ENCODE measurements around the gene C1QL4. TPM values are rescaled to one million over a fixed set of nuclear protein-coding genes. Genes with fewer than 3 reads are reported as not detected.

Gene C1QL4
- total RNA-seq, 1 experiment from 2014 or later = not detected

- Mint-ChIP-seq H3K36me3 (ENCODE audit: insufficient read depth, unreplicated experiment) (peaks cover 24% of the 10 kb centered on the region), H3K9me3 (ENCODE audit: low read depth, unreplicated experiment) (no peaks in the 10 kb centered on the region), H3K4me1 (ENCODE audit: low read depth, unreplicated experiment) (no peaks in the 10 kb centered on the region), H3K4me3 (ENCODE audit: low read depth, unreplicated experiment) (peak overlapping the region; percentile 80), H3K27ac (ENCODE audit: unreplicated experiment) (peak overlapping the region; percentile 68), H3K27me3 (ENCODE audit: unreplicated experiment) (no peaks in the 10 kb centered on the region)
- CTCF ChIA-PET = interaction anchor here (0.7 to 1.8 kb wide), 6 partner anchors 9 to 213 kb away, joined by 3 to 8 read pairs (median 4); no protein-coding TSS in a partner anchor
- peak; percentile 91 for DNase-seq
- TSS peak; percentile 92 for BruUV-seq (replicated peaks)
- intact Hi-C loops (cut with micrococcal nuclease; ENCODE audit: unreplicated experiment) = no loop called here
- TF ChIP-seq CTCF (IDR thresholded peaks at IDR 0.05; ENCODE audit: unreplicated experiment) = peak; percentile 2
These were observed 29.8 kb upstream of the C1QL4 start for GRCh38 chr12:49366652-49367380.

GRCh38 chr12:49366096-49366651 lies 29.2 kb upstream of the C1QL4 start:
- CTCF ChIA-PET = interaction anchor here (1.1 to 1.8 kb wide), 4 partner anchors 8 to 214 kb away, joined by 3 to 8 read pairs (median 6); no protein-coding TSS in a partner anchor
- Mint-ChIP-seq H3K4me1 (ENCODE audit: low read depth, unreplicated experiment) (no peaks in the 10 kb centered on the region), H3K9me3 (ENCODE audit: low read depth, unreplicated experiment) (no peaks in the 10 kb centered on the region), H3K27me3 (ENCODE audit: unreplicated experiment) (no peaks in the 10 kb centered on the region), H3K4me3 (ENCODE audit: low read depth, unreplicated experiment) (peak overlapping the region; percentile 80), H3K27ac (ENCODE audit: unreplicated experiment) (peak overlapping the region; percentile 68), H3K36me3 (ENCODE audit: insufficient read depth, unreplicated experiment) (peaks cover 24% of the 10 kb centered on the region)
- intact Hi-C loops (cut with micrococcal nuclease; ENCODE audit: unreplicated experiment) = no loop called here
- no TSS peak for BruUV-seq (replicated peaks)
- DNase-seq = no peak
- TF ChIP-seq CTCF (IDR thresholded peaks at IDR 0.05; ENCODE audit: unreplicated experiment) = no peak

GRCh38 chr12:49365542-49365941 lies 28.6 kb upstream of the C1QL4 start:
- TF ChIP-seq CTCF (IDR thresholded peaks at IDR 0.05; ENCODE audit: unreplicated experiment) = no peak
- no peaks in the 10 kb centered on the region for H3K27me3 Mint-ChIP-seq (ENCODE audit: unreplicated experiment)

GRCh38 chr12:49364989-49365388 lies 28.0 kb upstream of the C1QL4 start:
- Mint-ChIP-seq H3K9me3 (ENCODE audit: low read depth, unreplicated experiment) (no peaks in the 10 kb centered on the region), H3K27me3 (ENCODE audit: unreplicated experiment) (no peaks in the 10 kb centered on the region)

More at GRCh38 chr12:49365542-49365941, 28.6 kb upstream of the C1QL4 start:
- intact Hi-C loops (cut with micrococcal nuclease; ENCODE audit: unreplicated experiment) = no loop called here
- no peak overlapping the region for H3K27ac Mint-ChIP-seq (ENCODE audit: unreplicated experiment)
- peak overlapping the region; percentile 80 for H3K4me3 Mint-ChIP-seq (ENCODE audit: low read depth, unreplicated experiment)
- CTCF ChIA-PET = no interaction called here
- peaks cover 24% of the 10 kb centered on the region for H3K36me3 Mint-ChIP-seq (ENCODE audit: insufficient read depth, unreplicated experiment)
- no TSS peak for BruUV-seq (replicated peaks)
- no peaks in the 10 kb centered on the region for H3K9me3 Mint-ChIP-seq (ENCODE audit: low read depth, unreplicated experiment)
- H3K4me1 Mint-ChIP-seq (ENCODE audit: low read depth, unreplicated experiment) = no peaks in the 10 kb centered on the region
- DNase-seq = no peak

More at GRCh38 chr12:49364989-49365388, 28.0 kb upstream of the C1QL4 start:
- H3K4me3 Mint-ChIP-seq (ENCODE audit: low read depth, unreplicated experiment) = no peak overlapping the region
- intact Hi-C loops (cut with micrococcal nuclease; ENCODE audit: unreplicated experiment) = no loop called here
- CTCF ChIA-PET = no interaction called here
- DNase-seq = no peak
- no peaks in the 10 kb centered on the region for H3K4me1 Mint-ChIP-seq (ENCODE audit: low read depth, unreplicated experiment)
- BruUV-seq (replicated peaks) = no TSS peak
- no peak for TF ChIP-seq CTCF (IDR thresholded peaks at IDR 0.05; ENCODE audit: unreplicated experiment)
- no peak overlapping the region for H3K27ac Mint-ChIP-seq (ENCODE audit: unreplicated experiment)
- peaks cover 24% of the 10 kb centered on the region for H3K36me3 Mint-ChIP-seq (ENCODE audit: insufficient read depth, unreplicated experiment)

All from Calu3 (cell line).